AG04450 (cell line): Measurements from ENCODE around the gene PSMF1. TPM values are rescaled to one million over a fixed set of nuclear protein-coding genes. Genes with fewer than 3 reads are reported as not detected.

Source experiments
- CTCF ChIA-PET: fragments of 300-600, 350-600 bp; formaldehyde crosslinking; extraction: SDS; loops from one replicate; lab custom pipeline; 2022; ENCODE audit warnings: antibody characterized with exemption, inconsistent platforms; lab: Charles Lee
- POLR2A ChIA-PET: fragments of 350-600 bp; formaldehyde crosslinking; extraction: SDS; loops from one replicate; lab custom pipeline; 2021; ENCODE audit warnings: antibody characterized with exemption, inconsistent platforms; lab: Yijun Ruan, JAX
- DNase-seq: peaks from one replicate; pipeline ENCODE4 v3.0.0-alpha.2; 2011; ENCODE audit warnings: low read depth, low spot score
- H3K27ac ChIP-seq: one replicate; pipeline ENCODE4 v1.5.1; 2012; ENCODE audit warnings: low read depth, low read length, control low read depth
- H3K27me3 ChIP-seq: one replicate; pipeline ENCODE4 v1.6.0; 2012; ENCODE audit warnings: low read length; ENCODE audit not compliant: control insufficient read depth, insufficient read depth
- H3K4me3 ChIP-seq: 2 replicates; pipeline ENCODE4 v1.5.1; 2011; ENCODE audit warnings: mild to moderate bottlenecking, low read depth, low read length, control low read depth
- H3K9me3 ChIP-seq: 2 replicates; pipeline ENCODE4 v1.5.1; 2012; ENCODE audit warnings: low read length; ENCODE audit not compliant: control insufficient read depth, insufficient read depth
- CTCF ChIP-seq: IDR thresholded peaks from 2 replicates; pipeline ENCODE4 v1.5.1; 2011; ENCODE audit warnings: low read depth, low read length, control low read depth, inconsistent platforms
- polyA plus RNA-seq: library from polyadenylated mRNA; depleted of rRNA; stranded (reverse); fragments of >200 nt; gene quantifications from 2 replicates; pipeline ENCODE4 v1.2.3, GENCODE V29; 2011

PSMF1 gene
- polyA plus RNA-seq, 1 experiment: 116 TPM

- POLR2A ChIA-PET: interaction anchor here (0.7 kb wide), 2 partner anchors 498 to 1320 kb away, joined by 5 to 7 read pairs; partner anchors contain the start of gene SNRPB
- CTCF ChIA-PET: interaction anchor here (0.7 kb wide), 1 partner anchor 76 kb away, joined by 4 read pairs; no protein-coding TSS in a partner anchor
- no peak for TF ChIP-seq CTCF
- H3K4me3 ChIP-seq: no peak overlapping the region
- no peak overlapping the region for H3K27ac ChIP-seq
- no peaks in the 10 kb centered on the region for H3K9me3 ChIP-seq
- no peak for DNase-seq
- H3K27me3 ChIP-seq: no peaks in the 10 kb centered on the region
Observed at GRCh38 chr20:1150218-1150617, 31.8 kb downstream of the PSMF1 start.

GRCh38 chr20:1150968-1151367 is 32.6 kb downstream of the PSMF1 start:
- H3K27me3 ChIP-seq: no peaks in the 10 kb centered on the region
- POLR2A ChIA-PET: no interaction called here
- TF ChIP-seq CTCF: no peak
- no peak overlapping the region for H3K4me3 ChIP-seq
- CTCF ChIA-PET: interaction anchor here (0.6 to 1.2 kb wide), 2 partner anchors 42 to 52 kb away, joined by 3 to 4 read pairs; partner anchors contain the start of gene C20orf202
- no peak overlapping the region for H3K27ac ChIP-seq
- DNase-seq: no peak
- H3K9me3 ChIP-seq: no peaks in the 10 kb centered on the region

DNA sequence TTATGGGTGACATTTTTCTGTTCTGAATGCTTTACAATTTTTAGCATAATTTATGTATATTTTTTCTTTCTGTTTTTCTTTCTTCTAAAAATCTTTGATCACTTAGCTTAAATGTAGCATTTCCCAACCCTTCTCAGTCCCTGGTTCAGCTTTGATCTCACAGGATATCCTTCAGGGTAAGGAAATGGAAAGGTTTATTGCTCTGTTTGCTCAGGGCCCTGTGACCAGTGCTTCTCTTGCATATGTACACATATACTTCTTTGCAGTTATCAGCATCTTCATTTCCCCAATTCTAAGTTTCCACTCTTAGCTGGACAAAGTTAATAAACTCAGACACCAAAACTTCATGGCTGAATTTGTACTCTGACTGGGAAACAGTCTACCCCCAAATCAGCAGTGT is 35.8 kb downstream of the PSMF1 start:
- DNase-seq: no peak
- Histone ChIP-seq H3K9me3 (no peaks in the 10 kb centered on the region), H3K4me3 (no peak overlapping the region), H3K27me3 (no peaks in the 10 kb centered on the region), H3K27ac (no peak overlapping the region)
- ChIA-PET CTCF (interaction anchor here (0.5 kb wide), 1 partner anchor 1145 kb away, joined by 3 read pairs; no protein-coding TSS in a partner anchor), POLR2A (no interaction called here)
- no peak for TF ChIP-seq CTCF

DNA sequence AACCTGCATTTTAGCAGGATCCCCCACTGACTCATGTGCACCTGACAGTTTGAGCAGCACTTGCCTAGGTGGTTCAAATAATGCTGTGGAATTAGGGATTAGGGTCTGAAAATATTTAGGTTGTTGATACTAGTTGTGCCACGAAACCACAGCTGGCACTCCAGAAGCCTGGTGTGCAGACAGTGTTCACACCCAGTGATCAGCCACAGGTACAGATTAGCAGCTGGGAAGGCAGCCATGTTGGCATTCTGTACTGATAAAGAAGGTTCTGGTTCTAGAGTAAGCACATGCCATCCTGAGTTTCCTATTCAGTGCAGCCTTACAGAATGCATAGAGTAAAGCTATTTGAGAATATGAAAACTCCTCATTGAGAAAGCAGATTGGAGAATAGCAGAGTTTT is 36.3 kb downstream of the PSMF1 start:
- Histone ChIP-seq H3K4me3 (no peak overlapping the region), H3K9me3 (no peaks in the 10 kb centered on the region), H3K27me3 (no peaks in the 10 kb centered on the region), H3K27ac (no peak overlapping the region)
- ChIA-PET CTCF (no interaction called here), POLR2A (no interaction called here)
- no peak for TF ChIP-seq CTCF
- DNase-seq: no peak

DNA sequence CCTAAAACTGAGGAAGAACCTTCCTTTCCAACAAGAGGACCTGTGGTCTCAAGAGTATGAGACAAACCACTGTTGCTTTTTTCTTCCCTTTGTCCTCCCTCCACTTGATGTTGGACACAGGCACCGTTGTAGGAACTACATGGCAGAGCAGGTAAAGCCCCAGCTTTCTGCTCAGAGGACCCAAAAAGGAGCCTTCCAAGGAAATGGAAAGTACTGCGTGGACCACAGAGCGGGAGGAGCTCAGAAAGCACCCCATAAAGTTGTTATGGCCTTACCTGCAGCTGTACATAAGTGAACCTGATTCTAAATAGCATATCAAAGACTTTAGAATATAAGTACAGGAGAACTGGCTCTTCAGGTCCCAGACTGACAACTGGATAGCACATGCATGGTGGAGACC is 36.9 kb downstream of the PSMF1 start:
- CTCF ChIA-PET: no interaction called here
- no peak for TF ChIP-seq CTCF
- POLR2A ChIA-PET: no interaction called here

More for the DNA sequence above, 36.9 kb downstream of the PSMF1 start:
- Histone ChIP-seq H3K27ac (no peak overlapping the region), H3K27me3 (no peaks in the 10 kb centered on the region), H3K9me3 (no peaks in the 10 kb centered on the region), H3K4me3 (no peak overlapping the region)
- no peak for DNase-seq
